Stimulated activated CD4-positive, alpha-beta T cell treated with anti-CD3 and anti-CD28 coated beads, Interleukin-4, amount 100 ng/mL, for 4 hours (primary cell): ENCODE data around the gene RPGRIP1L.
A peak's percentile ranks its signal among the peaks of the same experiment; 100 is the strongest.

ENCODE experiments used
- DNase-seq, 2 experiments: peaks; one replicate each; pipeline ENCODE4 v3.0.0-alpha.2; 2020

Gene RPGRIP1L

GRCh38 chr16:53598511-53599275 is 105.0 kb downstream of the RPGRIP1L start:
- no peak for DNase-seq

GRCh38 chr16:53597776-53598175 is 105.9 kb downstream of the RPGRIP1L start:
- DNase-seq = no peak

- DNase-seq = no peak
Measured at GRCh38 chr16:53588081-53588648, 115.5 kb downstream of the RPGRIP1L start.

GRCh38 chr16:53583401-53583800 is 120.3 kb downstream of the RPGRIP1L start:
- no peak for DNase-seq

GRCh38 chr16:53581784-53582183 is 121.9 kb downstream of the RPGRIP1L start:
- no peak for DNase-seq

GRCh38 chr16:53580038-53580802 is 123.4 kb downstream of the RPGRIP1L start:
- no peak for DNase-seq

- DNase-seq = no peak
Measured at GRCh38 chr16:53576904-53577303, 126.8 kb downstream of the RPGRIP1L start.

GRCh38 chr16:53576210-53576609 is 127.4 kb downstream of the RPGRIP1L start:
- no peak for DNase-seq

- no peak for DNase-seq
Measured at GRCh38 chr16:53571763-53572162, 131.9 kb downstream of the RPGRIP1L start.

- no peak for DNase-seq
Measured at GRCh38 chr16:53566552-53567245, 137.0 kb downstream of the RPGRIP1L start.

GRCh38 chr16:53565296-53565863 is 138.3 kb downstream of the RPGRIP1L start:
- DNase-seq = no peak

- no peak for DNase-seq
Measured at GRCh38 chr16:53563426-53563825, 140.2 kb downstream of the RPGRIP1L start.

- DNase-seq = no peak
Measured at GRCh38 chr16:53561101-53561888, 142.4 kb downstream of the RPGRIP1L start.

- DNase-seq = no peak
Measured at GRCh38 chr16:53559270-53559951, 144.2 kb downstream of the RPGRIP1L start.

GRCh38 chr16:53558710-53559109 is 144.9 kb downstream of the RPGRIP1L start:
- DNase-seq = no peak

GRCh38 chr16:53556521-53556920 is 147.1 kb downstream of the RPGRIP1L start:
- no peak for DNase-seq

- peak; percentile 42 to 45 for DNase-seq
Measured at GRCh38 chr16:53549970-53550690, 153.5 kb downstream of the RPGRIP1L start.
